Prostate gland (tissue), 2 donors: ENCODE measurements around the gene TRPC3. TPM values are rescaled to one million over a fixed set of nuclear protein-coding genes. Genes with fewer than 3 reads are reported as not detected.

Experiments
- DNase-seq: peaks from one replicate; pipeline ENCODE4 v3.0.0-alpha.2; 2019; ENCODE audit warnings: low spot score
- H3K27ac ChIP-seq, 2 donors: fragments of 200-600 bp; sonication (generic); 2 replicates each; pipeline ENCODE4 v1.5.1; 2017 to 2019
- H3K27me3 ChIP-seq: fragments of 200-600 bp; sonication (generic); replicated peaks from 2 replicates; pipeline ENCODE4 v1.5.1; 2019; ENCODE audit not compliant: insufficient read depth
- H3K36me3 ChIP-seq, 2 donors: fragments of 200-600 bp; sonication (generic); 1 replicate in 1 of 2; 2 replicates in 1 of 2; pipeline versions ENCODE4 v1.5.1 to v1.8.1; 2017 to 2019
- H3K4me1 ChIP-seq: fragments of 200-600 bp; sonication (generic); replicated peaks from 2 replicates; pipeline ENCODE4 v1.5.1; 2019
- H3K4me3 ChIP-seq, 2 donors: fragments of 200-600 bp; sonication (generic); 2 replicates each; pipeline ENCODE4 v1.5.1; 2017 to 2019
- H3K9me3 ChIP-seq: fragments of 200-600 bp; sonication (generic); 2 replicates; pipeline ENCODE4 v1.5.1; 2017
- CTCF ChIP-seq, 4 experiments: fragments of 200-600 bp in 2 of 4; fragments of 450-650 bp in 2 of 4; sonication (generic) in 2 of 4; IDR thresholded peaks; 1 replicate in 3 of 4; 2 replicates in 1 of 4; pipeline ENCODE4 v1.5.1; 2016 to 2019; ENCODE audit warnings: antibody characterized with exemption in 4 of 4, mild to moderate bottlenecking in 2 of 4, moderate library complexity in 2 of 4
- POLR2A ChIP-seq: fragments of 450-650 bp; IDR thresholded peaks from one replicate; pipeline ENCODE4 v1.6.1; 2016; ENCODE audit warnings: antibody characterized with exemption, mild to moderate bottlenecking
- POLR2AphosphoS5 ChIP-seq: sonication (generic); formaldehyde crosslinking; IDR thresholded peaks from one replicate; pipeline ENCODE4 v1.6.1; 2017; ENCODE audit warnings: antibody characterized with exemption
- WGBS: methylation state at CpG from one replicate; pipeline ENCODE4 v1.1.5; 2018; 5-methylcytosine and 5-hydroxymethylcytosine counted together
- intact Hi-C: fragments of 100-400 bp; cut with DNase I; formaldehyde crosslinking; loops from one replicate; pipeline ENCODE4 v1.14.2; 2022
- total RNA-seq, 2 donors: library from RNA; depleted of rRNA; stranded (reverse); fragments of >200 nt; gene quantifications; one replicate each; pipeline ENCODE4 v1.1.0, GENCODE V29; 2016

The TRPC3 gene
- total RNA-seq, 2 donors from 2014 or later, result 1.5 TPM; not detected in 1

GRCh38 chr4:121881158-121881557 lies 70.7 kb downstream of the TRPC3 start:
- H3K27ac ChIP-seq, result no peak overlapping the region
- no peak overlapping the region for H3K4me3 ChIP-seq
- TF ChIP-seq POLR2A, result no peak
- TF ChIP-seq CTCF (IDR thresholded peaks at IDR 0.05), result no peak
- no peak for TF ChIP-seq POLR2AphosphoS5
- H3K36me3 ChIP-seq, result no peaks in the 10 kb centered on the region
- no peak for DNase-seq
- intact Hi-C loops, result no loop called here
- H3K27me3 ChIP-seq, result no peaks in the 10 kb centered on the region
- no peaks in the 10 kb centered on the region for H3K9me3 ChIP-seq
- 79% methylated on average over 3 of the region's 3 CpGs for WGBS
- H3K4me1 ChIP-seq, result no peaks in the 10 kb centered on the region

- Histone ChIP-seq H3K4me1 (no peaks in the 10 kb centered on the region), H3K9me3 (no peaks in the 10 kb centered on the region), H3K27ac (no peak overlapping the region), H3K36me3 (no peaks in the 10 kb centered on the region), H3K27me3 (no peaks in the 10 kb centered on the region), H3K4me3 (no peak overlapping the region)
- DNase-seq, result no peak
- TF ChIP-seq CTCF (IDR thresholded peaks at IDR 0.05) (no peak), POLR2AphosphoS5 (no peak), POLR2A (no peak)
- intact Hi-C loops, result no loop called here
These were observed 72.7 kb downstream of the TRPC3 start for GRCh38 chr4:121879135-121879534.

GRCh38 chr4:121877041-121877773 lies 74.7 kb downstream of the TRPC3 start:
- no peak overlapping the region for H3K4me3 ChIP-seq
- H3K27me3 ChIP-seq, result no peaks in the 10 kb centered on the region
- WGBS, result 69% methylated on average over 4 of the region's 4 CpGs
- H3K9me3 ChIP-seq, result no peaks in the 10 kb centered on the region
- no peak for DNase-seq
- no peaks in the 10 kb centered on the region for H3K36me3 ChIP-seq
- no peak overlapping the region for H3K27ac ChIP-seq
- no peak for TF ChIP-seq CTCF (IDR thresholded peaks at IDR 0.05)
- TF ChIP-seq POLR2AphosphoS5, result no peak
- TF ChIP-seq POLR2A, result no peak
- intact Hi-C loops, result no loop called here
- H3K4me1 ChIP-seq, result no peaks in the 10 kb centered on the region

GRCh38 chr4:121876070-121876469 lies 75.8 kb downstream of the TRPC3 start:
- Histone ChIP-seq H3K9me3 (no peaks in the 10 kb centered on the region), H3K27me3 (no peaks in the 10 kb centered on the region), H3K4me3 (no peak overlapping the region), H3K36me3 (no peaks in the 10 kb centered on the region), H3K4me1 (no peaks in the 10 kb centered on the region), H3K27ac (no peak overlapping the region)
- TF ChIP-seq POLR2A, result no peak
- TF ChIP-seq CTCF (IDR thresholded peaks at IDR 0.05), result no peak
- no peak for DNase-seq
- intact Hi-C loops, result no loop called here
- WGBS, result 98% methylated on average over 6 of the region's 6 CpGs

GRCh38 chr4:121875652-121876051 lies 76.2 kb downstream of the TRPC3 start:
- H3K4me1 ChIP-seq, result no peaks in the 10 kb centered on the region
- no peak for TF ChIP-seq CTCF (IDR thresholded peaks at IDR 0.05)
- TF ChIP-seq POLR2A, result no peak
- no peak for TF ChIP-seq POLR2AphosphoS5
- no peaks in the 10 kb centered on the region for H3K9me3 ChIP-seq
- intact Hi-C loops, result no loop called here
- no peaks in the 10 kb centered on the region for H3K27me3 ChIP-seq
- no peak overlapping the region for H3K4me3 ChIP-seq
- H3K27ac ChIP-seq, result no peak overlapping the region
- WGBS, result 72% methylated on average over 2 of the region's 2 CpGs
- no peaks in the 10 kb centered on the region for H3K36me3 ChIP-seq
- DNase-seq, result no peak
